G401 (cell line): ENCODE data around the gene ITSN2. TPM values are rescaled to one million over a fixed set of nuclear protein-coding genes. Genes with fewer than 3 reads are reported as not detected.

Experiments used
- DNase-seq: peaks from one replicate; pipeline ENCODE4 v3.0.0-alpha.2; 2015; ENCODE audit warnings: low spot score
- in situ Hi-C: cut with HindIII; loops from 2 replicates; pipeline ENCODE4 v1.10.0; 2016; ENCODE audit warnings: low sequenced_read_pairs, mixed read lengths
- total RNA-seq: library from RNA; depleted of rRNA; stranded (reverse); fragments of >200 nt; shearing (Covaris generic); gene quantifications from 2 replicates; pipeline ENCODE4 v1.2.3, GENCODE V29; 2014

ITSN2 gene
- total RNA-seq, 1 experiment from 2014 or later: 10.3 TPM

DNA sequence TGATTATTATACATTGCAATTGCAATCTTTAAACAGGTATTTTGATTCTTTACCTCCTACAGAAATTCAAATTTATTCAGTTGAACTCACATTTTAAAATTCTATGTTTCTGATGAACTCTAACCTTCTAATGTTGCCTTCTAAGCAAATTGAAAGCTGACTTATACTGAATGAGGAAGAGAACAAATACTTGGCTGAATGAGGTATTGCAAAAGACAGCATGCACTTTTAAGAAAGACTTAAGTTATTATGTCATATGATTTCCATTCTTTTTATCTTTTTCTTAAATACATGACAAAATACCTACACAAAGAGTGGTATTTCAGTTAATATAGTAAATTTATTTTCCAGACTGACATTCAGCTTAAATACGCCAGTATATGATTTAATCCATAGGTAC is 120.8 kb downstream of the ITSN2 start:
- DNase-seq: no peak

DNA sequence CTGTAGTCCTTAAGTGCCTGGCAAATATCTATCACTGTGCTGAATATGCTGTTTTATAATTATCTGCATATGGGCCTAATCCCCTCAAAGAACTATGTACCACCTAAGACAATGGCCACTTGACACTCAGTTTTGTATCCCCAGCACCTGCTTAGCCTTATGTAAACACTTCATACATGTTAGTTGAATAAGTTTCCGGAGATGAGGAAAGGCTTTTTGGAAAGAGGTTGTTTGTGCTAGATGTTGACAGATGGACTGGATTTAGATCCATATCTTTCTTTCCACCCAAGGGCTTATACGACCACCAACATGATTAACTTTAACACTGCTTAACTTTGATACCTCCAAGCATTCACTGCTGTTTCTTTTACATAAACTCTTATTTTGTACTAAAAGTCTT is 122.2 kb downstream of the ITSN2 start:
- DNase-seq: no peak
- in situ Hi-C loops: no loop called here

More for the DNA sequence above, 120.8 kb downstream of the ITSN2 start:
- in situ Hi-C loops: no loop called here

DNA sequence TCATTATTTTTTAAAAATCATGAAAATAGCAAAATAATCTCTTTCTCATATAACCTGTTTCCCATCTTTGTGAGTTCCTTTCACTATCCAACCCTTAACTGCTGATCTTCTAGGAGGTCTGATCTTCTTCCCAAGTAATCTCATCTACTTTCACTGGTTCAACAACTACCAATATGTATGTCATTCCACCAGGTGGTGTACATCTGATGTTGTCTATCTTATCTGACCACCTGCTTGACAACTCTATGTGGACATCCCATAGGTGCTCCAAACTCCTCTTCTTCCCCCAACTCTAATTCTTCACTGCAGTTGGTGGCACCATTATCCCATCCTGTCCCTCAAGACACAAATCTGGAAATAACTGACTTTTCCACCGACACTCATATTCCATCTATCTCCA is 123.0 kb downstream of the ITSN2 start:
- no peak for DNase-seq
- in situ Hi-C loops: no loop called here

DNA sequence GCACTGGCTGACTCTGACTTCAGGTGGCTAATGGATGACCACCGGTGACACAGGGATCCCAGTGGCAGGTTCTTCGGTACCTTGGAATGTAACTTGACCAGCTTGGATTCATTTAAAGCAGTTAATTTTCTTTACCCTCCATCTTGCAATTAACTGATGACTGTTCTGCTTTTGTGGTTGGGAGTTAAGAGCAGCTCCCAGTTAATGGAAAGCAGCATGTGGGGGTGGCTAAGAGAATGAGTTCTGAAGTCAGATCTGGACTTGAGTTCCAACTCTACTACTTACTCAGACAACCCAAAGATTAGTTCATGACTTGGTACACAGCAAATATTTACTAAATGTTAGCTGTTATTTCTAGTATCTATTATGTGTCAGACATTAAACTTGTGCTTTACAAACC is 127.0 kb downstream of the ITSN2 start:
- in situ Hi-C loops: no loop called here
- no peak for DNase-seq

DNA sequence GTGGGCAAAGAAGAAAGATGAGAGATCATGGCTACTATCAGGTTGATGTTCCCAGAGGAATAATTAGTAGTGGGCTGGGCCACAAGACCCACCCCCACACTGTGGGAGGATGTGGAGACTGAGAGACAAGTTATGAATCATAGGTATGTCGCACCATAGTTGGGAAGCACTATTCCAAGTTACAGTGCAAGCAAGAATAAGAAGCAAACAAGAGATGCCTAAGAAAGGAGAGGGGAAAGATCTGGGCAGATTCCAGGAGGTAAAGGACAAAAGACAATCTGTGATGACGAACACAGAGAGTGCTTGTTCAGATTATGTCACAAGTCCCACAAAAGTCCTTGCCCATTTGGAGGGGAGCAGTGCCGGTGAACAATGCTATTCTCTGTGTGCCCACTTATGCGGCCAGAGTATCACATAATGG is 128.9 kb downstream of the ITSN2 start:
- in situ Hi-C loops: no loop called here
- DNase-seq: no peak

DNA sequence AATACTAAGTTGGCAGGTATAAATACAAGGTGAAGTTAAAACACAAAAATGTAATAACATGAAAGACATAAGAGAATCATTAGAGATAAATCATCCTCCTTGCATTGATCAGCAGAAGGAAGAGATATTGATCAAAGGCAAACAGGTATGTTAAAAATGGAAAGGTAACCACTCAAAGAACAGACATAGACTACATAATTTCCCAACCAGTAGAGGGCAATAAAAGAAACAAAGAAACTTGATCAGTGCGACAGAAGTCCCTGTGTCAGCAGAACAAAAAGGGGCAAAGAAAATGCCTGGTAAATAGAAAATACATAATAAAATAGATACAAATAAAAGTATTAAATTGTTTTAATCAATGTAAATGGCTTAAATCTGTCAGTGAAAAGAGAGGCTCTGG is 131.9 kb downstream of the ITSN2 start:
- in situ Hi-C loops: no loop called here
- DNase-seq: peak; percentile 8

DNA sequence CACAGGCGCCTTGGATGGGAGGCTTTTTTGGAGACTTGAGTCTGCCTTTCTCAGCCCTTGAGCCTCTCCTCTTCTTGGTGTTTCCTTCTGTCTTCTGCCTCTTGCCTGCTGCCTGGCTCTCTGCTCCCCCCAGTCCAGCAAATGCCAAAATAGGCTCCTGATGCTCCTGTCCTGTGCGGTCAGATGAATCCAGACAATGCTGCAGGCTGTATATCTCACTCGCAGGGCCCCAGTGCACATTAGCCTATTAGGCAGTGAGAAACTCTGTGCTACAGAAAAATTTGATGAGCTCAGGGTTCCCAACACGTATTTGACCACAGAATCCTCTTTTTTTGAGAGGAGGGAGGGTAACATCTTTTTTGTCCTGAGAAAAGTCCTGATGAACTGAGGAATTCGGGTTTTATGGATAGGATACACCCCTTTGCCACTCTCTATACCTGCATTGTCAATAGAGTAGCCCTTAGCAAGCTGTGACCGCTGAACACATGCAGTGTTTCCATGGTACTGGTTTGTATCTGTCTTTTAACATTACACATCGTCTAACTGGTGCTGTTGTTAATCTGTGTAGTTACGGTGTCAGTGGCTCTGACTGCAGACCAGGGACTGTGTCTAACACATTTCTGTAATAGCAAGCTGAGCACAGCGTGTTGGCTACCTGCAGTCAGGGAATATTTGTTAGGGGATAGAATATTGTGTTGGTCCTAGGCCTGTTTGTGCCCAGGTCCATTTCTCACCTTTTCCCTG is 134.7 kb downstream of the ITSN2 start:
- in situ Hi-C loops: no loop called here
- no peak for DNase-seq

DNA sequence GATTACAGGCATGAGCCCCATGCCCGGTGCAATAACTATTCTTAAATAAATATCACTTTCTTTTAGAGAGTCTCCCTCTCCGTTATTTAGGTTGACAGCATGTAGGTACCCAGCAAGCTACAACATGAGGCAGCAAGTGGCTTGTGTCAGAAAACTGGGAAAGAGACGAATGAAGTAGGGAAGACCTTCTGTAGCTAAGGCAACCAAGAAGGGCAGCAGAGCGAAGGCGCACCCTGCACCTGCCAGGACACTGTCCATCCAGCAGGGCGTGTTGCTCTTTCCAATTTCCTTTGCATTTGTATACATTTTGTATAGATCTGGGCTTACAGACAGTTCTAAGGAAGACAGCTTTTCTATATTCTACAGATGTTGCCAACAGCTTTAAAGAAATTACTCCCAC is 137.4 kb downstream of the ITSN2 start:
- DNase-seq: no peak
- in situ Hi-C loops: no loop called here

DNA sequence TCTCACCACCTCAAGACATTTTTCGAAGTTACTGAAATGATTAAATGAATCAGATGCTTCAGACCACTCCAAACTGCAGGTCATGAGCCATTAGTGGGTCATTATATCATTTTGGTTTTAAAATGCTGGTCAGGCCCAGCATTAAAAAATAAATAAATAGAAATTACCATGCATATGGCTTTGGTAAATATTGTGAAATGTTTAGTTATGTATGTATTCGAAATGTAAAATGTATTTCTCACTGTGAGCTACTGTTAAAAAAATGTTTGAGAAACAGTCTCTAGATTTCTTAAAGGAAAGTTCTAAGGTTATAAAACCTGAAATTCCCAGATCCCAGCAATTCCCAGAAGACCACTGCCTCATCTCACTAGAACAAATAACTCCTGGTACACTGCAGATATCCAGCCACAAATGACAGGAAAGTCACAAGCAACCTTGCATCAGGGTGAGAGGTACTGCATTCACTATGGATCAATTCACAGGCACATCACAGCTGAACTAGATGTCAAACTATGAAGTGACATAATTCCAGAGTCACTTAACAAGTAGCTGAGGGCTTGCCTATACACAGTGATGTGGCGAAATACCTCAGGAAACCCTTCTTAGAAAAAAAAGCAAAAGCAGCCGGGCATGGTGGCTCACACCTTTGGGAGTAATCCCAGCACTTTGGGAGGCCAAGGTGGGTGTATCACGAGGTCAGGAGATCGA is 138.8 kb downstream of the ITSN2 start:
- no peak for DNase-seq
- in situ Hi-C loops: no loop called here

DNA sequence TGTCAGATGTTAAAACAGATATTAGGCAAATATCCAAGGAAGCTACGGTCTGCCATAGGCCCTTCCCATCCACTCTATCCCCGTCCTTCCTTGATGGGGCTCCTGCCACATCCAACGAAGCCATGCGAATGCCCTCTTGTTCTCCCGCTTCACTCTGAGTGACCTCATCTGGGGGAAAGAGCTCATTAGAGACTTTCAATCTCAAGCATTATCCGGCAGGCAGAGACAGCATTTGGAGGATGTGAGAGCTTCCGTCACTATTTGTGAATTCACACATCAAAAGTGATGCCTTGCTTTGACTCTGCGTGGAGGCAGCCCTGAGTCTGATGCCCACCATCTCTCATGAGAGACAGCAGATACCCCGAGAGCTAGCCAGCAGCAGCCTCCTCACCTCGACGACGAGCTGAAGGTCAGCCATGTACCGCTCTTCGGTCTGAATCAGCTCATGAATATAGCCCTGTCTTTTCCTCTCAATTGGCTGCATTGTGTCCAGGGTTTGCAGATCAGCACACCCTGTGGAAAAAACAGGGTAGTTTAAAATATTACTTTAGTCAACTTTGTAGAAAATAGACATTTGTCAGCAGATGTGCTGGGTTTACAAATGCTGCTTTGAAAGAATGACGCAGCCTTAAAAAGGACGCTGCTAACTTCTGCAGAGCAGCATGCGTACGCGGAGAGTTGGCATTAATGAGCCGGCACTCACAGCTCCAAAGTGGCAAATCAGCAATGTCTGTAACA is 139.6 kb downstream of the ITSN2 start:
- DNase-seq: no peak

DNA sequence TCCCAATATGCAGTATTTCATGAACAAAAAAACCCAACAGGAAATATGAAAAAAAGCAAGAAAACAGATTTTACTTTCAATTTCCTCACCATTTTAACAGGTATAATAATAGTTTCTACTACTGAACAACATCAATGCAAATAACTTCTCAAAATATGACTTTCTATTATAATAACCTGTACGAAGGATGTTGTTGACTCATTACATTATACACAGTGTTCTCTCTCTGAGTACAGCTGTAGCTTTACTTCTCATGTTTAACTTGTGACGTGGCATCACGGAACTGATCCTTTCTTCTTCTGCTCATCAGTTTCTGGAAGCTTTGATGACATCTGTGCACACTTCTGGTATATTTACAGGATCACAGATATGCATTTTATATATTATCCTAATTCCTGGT is 145.5 kb downstream of the ITSN2 start:
- no peak for DNase-seq
- in situ Hi-C loops: no loop called here

More for the DNA sequence above, 139.6 kb downstream of the ITSN2 start:
- in situ Hi-C loops: no loop called here

DNA sequence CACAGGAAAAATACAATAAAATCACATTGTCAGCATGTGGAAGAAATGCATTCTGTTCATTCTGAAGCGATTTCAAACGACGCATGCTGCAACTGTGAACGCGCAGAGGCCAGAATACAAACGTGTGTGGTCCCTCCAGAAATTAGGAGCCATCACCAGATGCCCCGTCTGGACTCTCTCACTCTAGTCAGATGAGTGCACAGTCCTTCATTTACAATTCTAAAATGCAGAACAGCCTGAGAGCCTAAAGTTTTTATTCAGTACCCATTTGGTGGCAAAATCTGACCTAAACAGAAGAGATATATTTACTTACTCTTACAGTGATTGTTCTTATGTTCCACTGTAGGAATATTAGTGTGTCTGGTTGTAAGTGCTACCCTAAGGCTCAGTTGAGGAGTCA is 148.9 kb downstream of the ITSN2 start:
- DNase-seq: no peak
- in situ Hi-C loops: no loop called here

DNA sequence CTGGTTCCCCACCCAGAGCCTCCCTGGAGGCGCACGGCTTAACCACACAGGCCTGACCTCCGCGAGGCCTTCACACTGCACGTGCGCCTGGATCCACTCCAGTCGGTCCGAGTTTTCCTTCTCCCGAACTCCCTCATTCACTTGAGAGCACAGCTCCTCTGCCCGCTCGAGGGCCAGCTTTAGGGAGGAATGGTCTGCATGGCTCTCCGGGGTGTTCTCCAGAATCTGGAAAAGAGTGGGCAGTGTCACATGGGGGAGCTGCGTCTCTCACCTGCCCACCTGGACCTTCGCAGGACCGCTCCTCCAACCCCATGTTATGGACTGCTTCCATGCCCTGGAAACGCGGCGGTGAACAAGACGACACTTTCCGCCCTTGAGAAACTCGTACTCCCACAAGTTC is 149.6 kb downstream of the ITSN2 start:
- in situ Hi-C loops: no loop called here

DNA sequence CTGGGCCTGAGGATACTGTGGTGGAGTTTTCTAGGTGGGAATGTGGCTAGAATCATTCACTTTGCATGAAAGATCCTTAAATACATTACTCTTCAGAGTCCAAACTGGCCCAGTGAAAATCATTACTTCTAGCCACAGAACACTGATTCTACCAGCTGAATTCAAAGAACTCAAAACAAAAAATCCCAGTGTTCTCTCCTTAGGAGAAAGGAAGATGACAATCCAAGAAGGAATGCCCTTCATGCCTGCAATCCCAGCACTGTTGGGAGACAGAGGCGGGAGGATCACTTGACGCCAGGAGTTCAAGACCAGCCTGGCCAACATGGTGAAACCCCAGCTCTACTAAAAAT is 150.3 kb downstream of the ITSN2 start:
- no peak for DNase-seq
- in situ Hi-C loops: no loop called here

More for the DNA sequence above, 149.6 kb downstream of the ITSN2 start:
- no peak for DNase-seq

DNA sequence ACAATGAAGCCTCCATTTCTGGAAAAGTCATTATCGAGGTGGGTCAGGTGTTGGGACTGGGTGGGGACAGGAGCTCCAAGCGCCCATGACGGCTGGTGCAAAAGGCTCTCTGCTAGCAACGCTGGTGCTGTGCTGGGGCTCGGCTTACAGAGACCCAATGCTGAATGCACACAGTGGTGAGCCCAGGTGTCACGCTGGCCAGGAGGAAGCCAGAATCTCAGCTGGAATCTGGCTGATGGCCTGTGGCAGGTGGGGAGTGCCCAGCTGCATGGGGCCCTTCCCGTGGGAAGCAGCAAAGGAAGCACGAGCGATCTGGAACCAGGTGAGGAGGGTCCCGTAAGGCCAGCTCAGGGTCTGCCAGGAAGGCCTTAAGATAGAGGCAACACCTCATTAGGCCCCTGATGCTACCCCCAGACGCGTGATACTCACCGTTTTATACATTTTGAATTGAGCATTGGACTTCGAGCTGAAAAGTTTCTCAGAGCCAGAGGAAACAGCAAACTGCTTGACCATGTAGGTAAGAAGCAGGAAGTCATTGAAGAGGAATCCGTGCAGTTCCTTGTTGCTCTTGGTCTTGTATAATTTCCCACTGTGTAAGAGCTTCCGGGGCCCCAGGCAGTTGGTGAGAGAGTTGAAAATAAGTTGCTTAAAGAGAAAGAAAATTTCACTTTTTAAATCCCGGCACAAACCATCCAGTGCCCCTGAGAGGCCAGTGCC is 150.8 kb downstream of the ITSN2 start:
- in situ Hi-C loops: no loop called here

DNA sequence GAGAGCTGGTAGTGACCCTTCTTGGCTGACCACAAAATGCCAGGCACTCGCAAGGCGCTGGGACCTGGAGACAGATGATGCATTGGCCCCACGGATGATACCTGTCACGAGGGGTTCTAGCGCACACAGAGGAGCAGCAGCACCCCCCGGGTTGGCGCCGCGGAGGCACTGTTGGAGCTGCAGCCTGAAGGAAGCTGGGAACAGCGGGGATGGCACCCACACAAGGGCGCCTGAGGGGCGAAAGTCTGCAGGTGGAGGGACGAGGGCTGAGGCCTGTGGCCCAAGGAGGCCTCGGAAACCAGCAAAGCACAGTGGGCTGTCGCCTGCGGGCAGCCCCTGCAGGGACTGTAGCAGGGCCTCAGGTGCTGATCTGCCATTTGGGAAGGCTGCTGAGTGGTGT is 151.8 kb downstream of the ITSN2 start:
- in situ Hi-C loops: no loop called here
- DNase-seq: no peak

More for the DNA sequence above, 150.8 kb downstream of the ITSN2 start:
- DNase-seq: no peak

DNA sequence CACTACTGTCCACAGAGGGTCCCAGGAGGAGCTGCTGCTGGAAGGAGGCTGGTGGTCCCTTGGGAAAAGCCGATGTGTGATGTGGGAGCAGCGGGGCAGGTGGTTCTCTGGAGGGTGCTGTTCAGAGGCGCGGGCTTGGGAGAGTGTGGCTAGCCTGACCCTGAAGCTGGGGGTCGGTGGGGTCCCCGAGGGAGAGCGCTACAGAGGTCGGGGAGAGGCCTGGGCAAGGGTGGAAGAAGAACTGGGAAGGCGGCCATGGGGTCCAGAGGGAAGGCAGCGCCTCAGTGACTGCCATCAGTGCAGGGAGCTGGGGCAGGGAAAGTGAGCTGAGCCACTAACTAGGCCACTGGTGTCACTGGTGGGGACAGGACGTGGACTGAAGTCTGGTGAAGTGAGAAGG is 153.0 kb downstream of the ITSN2 start:
- in situ Hi-C loops: no loop called here
- no peak for DNase-seq

DNA sequence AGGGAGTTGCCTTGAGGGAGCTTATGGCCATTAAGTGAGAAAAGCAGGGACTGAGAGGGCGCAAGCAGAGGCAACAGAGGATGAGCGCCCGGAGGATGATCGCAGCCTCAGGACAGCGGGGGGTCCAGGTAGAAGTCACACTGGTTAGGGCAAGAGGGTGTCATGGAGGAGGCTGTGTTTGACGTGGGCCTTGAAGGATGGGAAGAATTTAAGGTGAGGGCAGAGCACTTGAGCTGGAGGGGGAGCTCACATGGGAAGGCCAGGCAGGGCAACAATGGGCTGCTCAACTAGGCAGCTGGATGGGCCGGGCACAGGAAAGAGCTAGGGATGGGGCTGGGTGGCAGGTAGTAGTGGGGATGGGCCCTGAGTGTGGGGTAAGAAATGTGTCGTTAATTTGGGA is 153.6 kb downstream of the ITSN2 start:
- in situ Hi-C loops: no loop called here
- DNase-seq: no peak

DNA sequence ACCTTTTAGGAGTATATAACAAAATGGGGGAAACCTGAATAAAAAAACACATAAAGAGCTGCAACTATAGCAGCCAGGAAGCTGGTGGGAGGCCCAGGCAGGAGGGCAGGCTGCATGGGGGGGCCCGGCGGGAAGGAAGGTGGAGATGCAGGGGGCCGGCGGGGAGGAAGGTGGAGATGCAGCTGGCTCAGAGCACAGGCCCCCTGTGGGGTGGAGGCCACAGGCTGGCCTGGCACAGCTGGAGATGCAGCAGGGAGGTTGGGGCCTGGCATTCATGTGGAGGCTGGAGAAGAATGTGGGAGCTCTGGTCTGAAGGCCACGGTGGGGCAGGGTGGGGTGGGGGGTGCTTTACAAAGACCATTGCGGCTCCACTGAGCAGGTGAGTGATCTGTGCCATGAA is 154.1 kb downstream of the ITSN2 start:
- in situ Hi-C loops: no loop called here
- no peak for DNase-seq

DNA sequence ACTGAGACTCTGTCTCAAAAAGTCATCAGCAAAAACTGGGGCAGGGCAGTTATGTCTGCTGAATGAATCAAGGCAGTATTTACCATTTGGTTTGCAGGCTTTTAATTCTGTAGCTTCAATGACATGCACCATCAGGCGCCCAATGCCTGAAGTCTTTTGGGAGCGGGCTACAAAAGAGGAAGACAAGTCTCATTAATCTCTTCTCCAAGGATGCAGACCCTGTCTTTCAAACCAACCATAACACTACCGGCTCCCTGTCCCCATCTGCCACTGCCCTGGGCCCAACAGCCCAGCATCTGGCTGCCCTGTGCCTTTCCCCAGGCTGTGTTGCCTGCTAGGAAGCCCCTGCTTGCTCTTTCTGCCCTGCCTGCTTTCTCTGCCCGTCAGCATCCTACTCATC is 155.2 kb downstream of the ITSN2 start:
- in situ Hi-C loops: no loop called here
- DNase-seq: no peak
